Smooth muscle cell (in vitro differentiated cells): ENCODE data around the gene VIL1. TPM values are rescaled to one million over a fixed set of nuclear protein-coding genes. Genes with fewer than 3 reads are reported as not detected.

Experiments
- DNase-seq: peaks from one replicate; lab custom pipeline; 2025; ENCODE audit not compliant: unreplicated experiment; lab: John Stamatoyannopoulos, UW
- H2AFZ ChIP-seq: fragments of 200-600 bp; sonication (generic); 2 replicates; pipeline ENCODE4 v1.6.0; 2016; ENCODE audit warnings: antibody characterized with exemption, low read depth, mild to moderate bottlenecking
- H3F3A ChIP-seq: fragments of 200-600 bp; sonication (generic); 2 replicates; pipeline ENCODE4 v1.6.0; 2017; ENCODE audit warnings: antibody characterized with exemption, low read depth
- H3K27ac ChIP-seq: fragments of 200-600 bp; sonication (generic); 2 replicates; pipeline ENCODE4 v1.5.1; 2016; ENCODE audit warnings: low read depth, mild to moderate bottlenecking
- H3K27me3 ChIP-seq: fragments of 200-600 bp; sonication (generic); 2 replicates; pipeline ENCODE4 v1.6.1; 2016; ENCODE audit warnings: low read depth, mild to moderate bottlenecking
- H3K36me3 ChIP-seq: fragments of 200-600 bp; sonication (generic); 2 replicates; pipeline ENCODE4 v1.5.1; 2016; ENCODE audit warnings: low read depth
- H3K4me1 ChIP-seq: fragments of 200-600 bp; sonication (generic); 2 replicates; pipeline ENCODE4 v1.5.1; 2016; ENCODE audit warnings: low read depth
- H3K4me2 ChIP-seq: fragments of 200-600 bp; sonication (generic); 2 replicates; pipeline ENCODE4 v1.6.0; 2016; ENCODE audit warnings: mild to moderate bottlenecking
- H3K4me3 ChIP-seq: fragments of 200-600 bp; sonication (generic); 2 replicates; pipeline ENCODE4 v1.5.1; 2016; ENCODE audit warnings: mild to moderate bottlenecking
- H3K79me2 ChIP-seq: fragments of 200-600 bp; sonication (generic); 2 replicates; pipeline ENCODE4 v1.6.0; 2016; ENCODE audit warnings: low read depth, mild to moderate bottlenecking
- H3K9ac ChIP-seq: fragments of 200-600 bp; sonication (generic); 2 replicates; pipeline ENCODE4 v1.6.0; 2016; ENCODE audit warnings: low read depth
- H3K9me3 ChIP-seq: fragments of 200-600 bp; sonication (generic); replicated peaks from 2 replicates; pipeline ENCODE4 v1.5.1; 2016; ENCODE audit warnings: low read depth
- H4K20me1 ChIP-seq: fragments of 200-600 bp; sonication (generic); 2 replicates; pipeline ENCODE4 v1.6.0; 2016; ENCODE audit warnings: low read depth
- CTCF ChIP-seq: fragments of 200-600 bp; sonication (generic); IDR thresholded peaks from 2 replicates; pipeline ENCODE4 v1.5.1; 2017; ENCODE audit warnings: borderline replicate concordance, mild to moderate bottlenecking, antibody characterized with exemption; ENCODE audit not compliant: insufficient read depth, poor library complexity, severe bottlenecking
- WGBS: methylation state at CpG from one replicate; pipeline ENCODE4 v1.1.7; 2016; ENCODE audit warnings: low lambda C conversion rate; 5-methylcytosine and 5-hydroxymethylcytosine counted together
- polyA plus RNA-seq: library from polyadenylated mRNA; unstranded; fragments of >200 nt; fragmentation: Nextera tagmentation; extraction: Ambion mirVana; gene quantifications from 2 replicates; pipeline ENCODE4 v1.2.1, GENCODE V29; 2016
- total RNA-seq: library from RNA; depleted of rRNA; stranded (reverse); fragments of >200 nt; gene quantifications from 2 replicates; pipeline ENCODE4 v1.2.3, GENCODE V29; 2014

Gene VIL1
- total and polyA plus RNA-seq, 2 experiments from 2014 or later = 0.15 TPM; not detected in 1

GRCh38 chr2:218402491-218402901 is 16.4 kb upstream of the VIL1 start:
- TF ChIP-seq CTCF = no peak
- Histone ChIP-seq H2AFZ (no peak overlapping the region), H3K9ac (no peak overlapping the region), H3K36me3 (no peaks in the 10 kb centered on the region), H3K79me2 (peaks cover 28% of the 10 kb centered on the region), H3K9me3 (no peaks in the 10 kb centered on the region), H3K27ac (no peak overlapping the region), H4K20me1 (peaks cover 17% of the 10 kb centered on the region), H3K4me2 (no peak overlapping the region), H3K27me3 (no peaks in the 10 kb centered on the region), H3K4me3 (no peak overlapping the region), H3F3A (peaks cover 20% of the 10 kb centered on the region), H3K4me1 (peaks cover 15% of the 10 kb centered on the region)
- DNase-seq = no peak
- WGBS = 92% methylated on average over 8 of the region's 8 CpGs

GRCh38 chr2:218402911-218403411 is 16.0 kb upstream of the VIL1 start:
- Histone ChIP-seq H3K9ac (no peak overlapping the region), H3K4me3 (no peak overlapping the region), H3K27ac (no peak overlapping the region), H3K9me3 (no peaks in the 10 kb centered on the region), H3F3A (peaks cover 19% of the 10 kb centered on the region), H3K4me2 (no peak overlapping the region), H2AFZ (no peak overlapping the region), H3K36me3 (no peaks in the 10 kb centered on the region), H3K79me2 (peaks cover 28% of the 10 kb centered on the region), H4K20me1 (peaks cover 17% of the 10 kb centered on the region), H3K4me1 (peaks cover 15% of the 10 kb centered on the region), H3K27me3 (no peaks in the 10 kb centered on the region)
- WGBS = 99% methylated on average over 18 of the region's 26 CpGs
- TF ChIP-seq CTCF = no peak
- DNase-seq = no peak

- 83% methylated on average over 7 of the region's 7 CpGs for WGBS
- peaks cover 16% of the 10 kb centered on the region for H3F3A ChIP-seq
- H3K9ac ChIP-seq = no peak overlapping the region
- peaks cover 15% of the 10 kb centered on the region for H3K4me1 ChIP-seq
- no peaks in the 10 kb centered on the region for H3K27me3 ChIP-seq
- H2AFZ ChIP-seq = no peak overlapping the region
- H3K79me2 ChIP-seq = peaks cover 28% of the 10 kb centered on the region
- DNase-seq = no peak
- no peak overlapping the region for H3K4me2 ChIP-seq
- H3K36me3 ChIP-seq = no peaks in the 10 kb centered on the region
- no peaks in the 10 kb centered on the region for H3K9me3 ChIP-seq
- no peak overlapping the region for H3K4me3 ChIP-seq
- TF ChIP-seq CTCF = no peak
- peaks cover 17% of the 10 kb centered on the region for H4K20me1 ChIP-seq
- H3K27ac ChIP-seq = no peak overlapping the region
Observed at GRCh38 chr2:218403810-218404209, 15.1 kb upstream of the VIL1 start.

GRCh38 chr2:218404351-218405085 is 14.4 kb upstream of the VIL1 start:
- no peak overlapping the region for H3K4me2 ChIP-seq
- peaks cover 15% of the 10 kb centered on the region for H3K4me1 ChIP-seq
- H3F3A ChIP-seq = peaks cover 10% of the 10 kb centered on the region
- DNase-seq = no peak
- peaks cover 17% of the 10 kb centered on the region for H4K20me1 ChIP-seq
- 89% methylated on average over 16 of the region's 16 CpGs for whole genome bisulfite sequencing
- H3K9me3 ChIP-seq = no peaks in the 10 kb centered on the region
- TF ChIP-seq CTCF = no peak
- H3K9ac ChIP-seq = no peak overlapping the region
- H3K27me3 ChIP-seq = no peaks in the 10 kb centered on the region
- peaks cover 23% of the 10 kb centered on the region for H3K79me2 ChIP-seq
- H3K36me3 ChIP-seq = no peaks in the 10 kb centered on the region
- H3K27ac ChIP-seq = peak overlapping the region; percentile 69
- H2AFZ ChIP-seq = no peak overlapping the region
- no peak overlapping the region for H3K4me3 ChIP-seq
